ENCODE results near the gene CXCL1.

- no peak for TF ChIP-seq POLR2A (IDR thresholded peaks at IDR 0.05)
- TF ChIP-seq, protein P1, sequence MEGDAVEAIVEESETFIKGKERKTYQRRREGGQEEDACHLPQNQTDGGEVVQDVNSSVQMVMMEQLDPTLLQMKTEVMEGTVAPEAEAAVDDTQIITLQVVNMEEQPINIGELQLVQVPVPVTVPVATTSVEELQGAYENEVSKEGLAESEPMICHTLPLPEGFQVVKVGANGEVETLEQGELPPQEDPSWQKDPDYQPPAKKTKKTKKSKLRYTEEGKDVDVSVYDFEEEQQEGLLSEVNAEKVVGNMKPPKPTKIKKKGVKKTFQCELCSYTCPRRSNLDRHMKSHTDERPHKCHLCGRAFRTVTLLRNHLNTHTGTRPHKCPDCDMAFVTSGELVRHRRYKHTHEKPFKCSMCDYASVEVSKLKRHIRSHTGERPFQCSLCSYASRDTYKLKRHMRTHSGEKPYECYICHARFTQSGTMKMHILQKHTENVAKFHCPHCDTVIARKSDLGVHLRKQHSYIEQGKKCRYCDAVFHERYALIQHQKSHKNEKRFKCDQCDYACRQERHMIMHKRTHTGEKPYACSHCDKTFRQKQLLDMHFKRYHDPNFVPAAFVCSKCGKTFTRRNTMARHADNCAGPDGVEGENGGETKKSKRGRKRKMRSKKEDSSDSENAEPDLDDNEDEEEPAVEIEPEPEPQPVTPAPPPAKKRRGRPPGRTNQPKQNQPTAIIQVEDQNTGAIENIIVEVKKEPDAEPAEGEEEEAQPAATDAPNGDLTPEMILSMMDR (IDR thresholded peaks at IDR 0.05): no peak
These were observed 28.4 kb downstream of the CXCL1 start for GRCh38 chr4:73897380-73898136.

All from body of pancreas (tissue), 4 donors.